Hematopoietic multipotent progenitor cell treated with erythropoietin and hydrocortisone succinate and interleukin-3 and kit ligand, for 8 days (in vitro differentiated cells): ENCODE data around the gene NPFF.

Experiments
- DNase-seq: peaks from one replicate; pipeline ENCODE4 v3.0.0-alpha.2; 2015

Gene NPFF

DNA sequence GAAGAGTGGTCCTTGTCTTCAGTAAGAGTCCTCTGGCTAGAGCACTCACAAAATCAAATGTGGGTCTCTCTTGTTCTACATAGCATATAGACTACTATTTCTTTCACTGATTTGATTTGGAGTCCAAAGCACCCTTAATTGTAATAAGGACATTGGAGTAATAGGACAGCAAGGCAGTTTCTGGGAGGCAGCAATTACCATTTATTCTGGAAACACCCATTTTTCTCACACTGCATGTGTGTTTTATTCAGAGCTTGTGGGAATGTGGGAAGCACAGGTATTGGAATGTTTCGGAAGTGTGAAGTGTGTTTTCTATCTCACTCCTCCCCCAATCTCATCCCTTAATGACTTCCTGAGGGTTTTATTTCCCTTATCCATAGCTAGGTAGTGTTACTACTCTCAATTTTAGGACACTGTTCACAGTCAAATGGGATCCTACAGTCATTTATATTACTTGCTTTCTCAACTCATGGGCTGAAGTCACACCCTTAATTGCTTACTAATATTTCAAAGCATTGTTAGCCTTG is 35.2 kb downstream of the NPFF start:
- no peak for DNase-seq

DNA sequence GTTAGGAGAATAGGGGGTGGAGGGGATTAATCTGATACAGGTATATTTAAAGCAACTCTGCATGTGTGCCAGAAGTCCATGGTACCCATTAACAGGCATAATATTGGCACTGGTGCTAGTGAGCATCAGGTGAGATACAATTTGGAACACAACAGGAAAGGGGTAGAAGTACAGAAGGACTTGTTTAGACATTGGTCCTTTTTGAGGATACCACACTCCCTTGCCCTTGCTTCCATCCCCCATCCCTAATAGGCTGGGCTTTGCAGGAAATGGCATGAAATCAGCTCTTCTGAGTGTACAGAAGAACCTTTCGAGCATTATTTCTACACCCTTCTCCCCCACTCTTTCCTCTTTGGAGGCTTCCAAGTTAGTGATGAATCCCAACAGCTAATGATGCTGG is 39.0 kb downstream of the NPFF start:
- DNase-seq = no peak

DNA sequence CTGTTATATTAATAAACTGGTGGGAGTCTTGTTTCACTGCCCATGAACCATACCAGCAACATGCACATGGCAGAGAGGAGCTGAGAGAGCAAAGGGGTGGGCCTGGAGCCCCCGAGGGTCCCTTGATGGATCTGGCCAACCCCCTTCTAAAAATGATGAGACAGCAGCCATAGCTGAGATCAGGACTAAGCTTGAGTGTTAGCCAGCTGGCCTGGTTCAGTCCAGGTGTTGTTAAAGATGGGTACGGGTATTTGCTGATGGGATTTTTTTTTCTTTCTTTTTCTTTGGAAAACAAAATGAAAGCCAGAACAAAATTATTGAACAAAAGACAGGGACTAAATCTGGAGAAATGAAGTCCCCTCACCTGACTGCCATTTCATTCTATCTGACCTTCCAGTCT is 39.4 kb downstream of the NPFF start:
- DNase-seq = no peak

DNA sequence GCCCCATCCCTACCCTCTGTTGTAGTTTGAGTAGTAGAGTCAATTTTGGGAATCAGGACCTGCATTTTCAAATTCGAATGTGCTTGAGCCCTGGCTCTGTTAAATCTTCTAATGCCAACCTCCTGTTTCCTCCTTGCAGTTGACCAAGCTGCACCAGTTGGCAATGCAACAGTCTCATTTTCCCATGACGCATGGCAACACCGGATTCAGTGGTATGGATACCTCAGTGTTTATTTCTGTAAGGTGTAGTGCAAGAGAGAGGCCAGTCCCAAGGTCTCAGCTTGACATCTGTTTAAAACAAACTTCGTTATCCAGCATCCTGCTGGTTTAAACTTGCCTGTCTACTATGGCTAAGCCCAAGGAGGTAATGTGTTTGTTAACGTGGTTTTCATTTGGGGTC is 40.2 kb downstream of the NPFF start:
- DNase-seq = no peak

DNA sequence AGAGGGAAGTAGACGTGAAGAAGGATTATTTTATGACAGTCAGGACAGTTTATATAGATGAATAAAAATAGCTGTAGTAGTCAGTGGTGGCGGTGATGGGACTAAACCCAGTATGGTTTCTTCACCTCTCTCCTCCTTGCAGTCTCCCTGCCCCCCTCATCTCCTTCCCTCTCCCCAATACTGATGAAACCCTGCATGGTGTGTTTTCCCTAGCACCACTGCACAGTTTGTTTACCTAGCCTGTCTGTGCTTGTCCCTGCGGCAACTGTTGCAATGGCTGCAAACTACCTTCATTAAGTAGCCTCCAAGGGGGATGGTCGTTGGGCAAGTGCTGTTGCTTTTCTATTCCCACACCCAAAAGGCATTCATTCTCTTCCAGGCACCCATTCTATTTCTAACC is 40.6 kb downstream of the NPFF start:
- no peak for DNase-seq

DNA sequence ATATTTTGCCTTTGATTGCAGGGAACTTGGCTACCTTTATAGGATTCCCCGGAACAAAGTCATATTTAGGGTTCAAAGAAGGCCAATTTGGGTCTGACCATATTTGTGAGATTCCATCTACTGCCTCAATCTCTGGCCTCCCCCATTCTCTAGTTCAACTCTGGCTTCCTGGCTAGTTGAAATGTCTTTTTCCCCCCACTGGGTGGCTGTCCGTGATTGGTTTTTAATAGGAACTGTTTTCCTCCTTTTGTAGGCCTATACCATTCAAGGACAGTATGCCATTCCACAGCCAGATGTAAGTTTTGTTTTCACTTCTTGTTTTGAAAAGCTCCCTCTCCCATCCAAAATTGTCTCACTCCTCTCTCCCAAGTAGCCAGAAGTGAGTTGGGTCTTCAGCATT is 41.6 kb downstream of the NPFF start:
- no peak for DNase-seq

DNA sequence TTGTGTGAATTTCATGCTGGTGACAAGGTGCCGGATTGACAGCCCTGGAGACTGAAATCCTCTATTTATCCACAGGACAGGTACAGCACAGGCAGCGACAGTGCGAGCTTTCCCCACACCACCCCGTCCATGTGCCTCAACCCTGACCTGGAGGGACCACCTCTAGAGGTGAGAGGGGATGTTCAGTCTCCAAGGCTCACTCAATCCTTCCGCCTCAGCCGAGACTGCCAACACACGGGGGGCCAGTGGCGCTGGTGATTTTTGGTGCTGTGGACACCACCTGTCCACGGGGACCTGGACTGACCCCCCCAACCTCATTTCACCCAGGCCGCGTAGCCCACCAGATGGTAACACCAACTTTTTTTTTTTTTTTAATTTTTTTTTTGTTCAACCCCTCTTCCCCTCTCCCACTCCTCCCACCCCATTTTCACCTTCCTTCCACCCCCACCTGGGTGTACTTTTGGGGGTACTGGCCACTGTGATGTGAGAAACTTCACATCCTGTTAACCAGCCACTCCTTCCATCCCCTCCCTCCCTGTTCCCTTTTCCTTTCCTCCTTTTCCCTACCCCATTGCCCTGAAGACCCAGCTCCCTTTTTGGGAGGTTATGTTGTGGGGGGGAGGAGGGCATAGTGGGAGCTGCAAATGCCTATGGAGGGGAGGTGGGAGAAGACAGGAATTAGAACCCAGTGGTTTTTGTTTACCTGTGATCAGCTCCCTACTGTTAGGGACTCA is 42.4 kb downstream of the NPFF start:
- DNase-seq = no peak

DNA sequence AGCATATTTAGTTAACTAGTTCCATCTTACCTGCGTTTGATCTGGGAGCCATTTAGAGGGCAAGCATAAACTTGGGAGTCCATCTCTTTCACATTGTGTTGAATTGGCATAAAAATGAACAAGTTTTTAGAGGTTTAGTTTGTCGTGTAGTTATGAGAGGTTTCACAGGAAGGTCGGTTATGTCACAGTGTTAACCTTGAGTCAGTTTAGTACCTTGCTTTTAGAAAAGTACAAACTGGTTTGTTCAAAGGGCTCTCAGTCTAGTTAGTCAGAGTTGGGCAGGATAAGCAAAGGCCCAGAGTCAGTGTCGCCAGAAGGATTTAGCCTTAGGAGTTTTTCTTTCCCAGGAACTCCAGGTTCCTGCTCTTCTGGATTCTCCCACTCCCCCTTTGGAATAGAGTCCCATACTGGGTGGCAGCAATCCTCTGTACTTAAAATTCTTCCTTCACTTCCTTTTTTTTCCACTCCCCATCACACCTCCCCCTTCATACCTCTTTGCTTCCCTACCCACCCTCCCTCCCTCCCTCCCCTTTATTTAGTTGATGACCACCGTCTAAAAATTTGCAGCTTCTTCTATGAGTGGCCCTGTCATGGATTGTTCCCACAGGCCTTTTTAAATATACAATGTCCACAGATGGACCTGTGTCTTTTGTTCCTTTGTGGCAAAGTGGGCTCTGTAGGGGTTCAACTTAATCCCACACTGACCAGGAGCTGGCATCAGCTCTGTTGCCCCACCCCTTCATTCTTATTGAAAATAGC is 43.3 kb downstream of the NPFF start:
- no peak for DNase-seq

DNA sequence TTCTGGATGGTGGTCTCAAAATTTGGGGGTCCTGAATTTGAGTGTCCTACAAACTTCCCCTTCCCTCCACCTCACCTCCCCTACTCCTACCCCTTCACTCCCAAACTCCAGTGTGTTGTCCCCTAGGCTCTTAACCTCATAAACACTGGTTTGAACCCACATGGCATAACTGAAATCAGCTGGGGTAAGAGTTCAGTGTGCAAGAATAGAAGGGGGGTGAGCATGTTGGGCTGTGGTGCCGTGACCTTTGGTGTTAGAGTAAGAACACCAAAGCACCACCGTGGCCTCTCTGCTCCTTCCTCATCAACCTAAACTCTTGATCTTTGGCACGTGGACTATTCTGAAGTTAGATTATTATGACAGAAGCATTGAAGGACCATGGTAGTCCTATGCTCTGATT is 44.3 kb downstream of the NPFF start:
- no peak for DNase-seq

DNA sequence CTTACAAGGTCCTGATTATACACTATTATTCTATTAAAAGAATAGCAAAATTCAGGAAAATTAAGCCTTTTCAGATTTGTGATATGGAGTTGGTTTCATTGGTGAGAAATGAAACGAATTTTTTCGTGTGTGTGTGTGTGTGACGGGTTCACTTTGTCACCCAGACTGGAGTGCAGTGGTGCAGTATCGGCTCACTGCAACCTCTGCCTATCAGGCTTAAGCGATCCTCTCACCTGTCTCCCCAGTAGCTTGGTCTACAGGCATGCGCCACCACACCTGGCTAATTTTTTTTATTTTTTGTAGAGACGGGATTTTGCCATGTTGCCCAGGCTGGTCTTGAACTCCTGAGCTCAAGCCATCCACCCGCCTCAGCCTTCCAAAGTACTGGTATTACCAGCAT is 45.7 kb downstream of the NPFF start:
- no peak for DNase-seq

DNA sequence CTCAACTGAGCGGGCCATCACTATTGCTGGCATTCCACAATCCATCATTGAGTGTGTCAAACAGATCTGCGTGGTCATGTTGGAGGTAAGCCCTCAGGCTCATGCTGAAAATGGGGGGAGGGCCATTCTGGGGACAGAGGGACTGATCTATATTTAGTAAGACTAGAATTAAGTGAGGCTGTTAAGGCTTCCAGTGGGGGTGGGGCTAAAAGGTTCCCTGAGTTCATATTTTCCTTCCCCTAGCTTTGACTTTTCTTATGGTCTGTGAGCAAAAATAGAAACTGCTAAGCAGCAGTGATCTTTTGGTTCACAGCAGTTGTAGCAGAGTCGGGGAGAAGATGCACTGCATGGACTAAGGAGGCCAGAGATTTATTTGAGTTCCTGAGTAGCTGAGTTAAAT is 46.2 kb downstream of the NPFF start:
- DNase-seq = no peak

DNA sequence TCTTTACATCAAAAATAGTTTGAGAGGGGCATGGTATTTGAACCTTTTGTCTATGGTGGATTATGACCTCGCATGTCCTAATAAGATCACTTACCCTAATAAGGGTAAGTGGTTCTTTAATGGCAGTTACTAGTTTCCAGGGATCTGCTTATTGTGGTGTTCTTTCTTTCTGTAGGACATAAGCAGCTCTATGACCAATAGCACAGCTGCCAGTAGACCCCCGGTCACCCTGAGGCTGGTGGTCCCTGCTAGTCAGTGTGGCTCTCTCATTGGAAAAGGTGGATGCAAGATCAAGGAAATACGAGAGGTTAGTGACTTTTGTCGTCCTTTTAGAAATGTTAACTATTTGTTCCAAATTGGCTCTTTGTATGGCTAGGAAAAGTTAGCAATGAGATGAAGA is 48.2 kb downstream of the NPFF start:
- DNase-seq = no peak
